DMS79 (cell line): Measurements from ENCODE around the gene FABP6.
"Not testable (repeated sequence)": the region's sequence is repeated elsewhere in the genome, so short reads cannot be mapped to it uniquely, and the experiment has no call there.

ENCODE experiments used
- DNase-seq: peaks from one replicate; lab custom pipeline; 2025; lab: John Stamatoyannopoulos, UW

The FABP6 gene

GRCh38 chr5:160221082-160221481 is 8.2 kb upstream of the FABP6 start:
- no peak for DNase-seq

GRCh38 chr5:160227012-160227411 is 2.3 kb upstream of the FABP6 start:
- no peak for DNase-seq

DNA sequence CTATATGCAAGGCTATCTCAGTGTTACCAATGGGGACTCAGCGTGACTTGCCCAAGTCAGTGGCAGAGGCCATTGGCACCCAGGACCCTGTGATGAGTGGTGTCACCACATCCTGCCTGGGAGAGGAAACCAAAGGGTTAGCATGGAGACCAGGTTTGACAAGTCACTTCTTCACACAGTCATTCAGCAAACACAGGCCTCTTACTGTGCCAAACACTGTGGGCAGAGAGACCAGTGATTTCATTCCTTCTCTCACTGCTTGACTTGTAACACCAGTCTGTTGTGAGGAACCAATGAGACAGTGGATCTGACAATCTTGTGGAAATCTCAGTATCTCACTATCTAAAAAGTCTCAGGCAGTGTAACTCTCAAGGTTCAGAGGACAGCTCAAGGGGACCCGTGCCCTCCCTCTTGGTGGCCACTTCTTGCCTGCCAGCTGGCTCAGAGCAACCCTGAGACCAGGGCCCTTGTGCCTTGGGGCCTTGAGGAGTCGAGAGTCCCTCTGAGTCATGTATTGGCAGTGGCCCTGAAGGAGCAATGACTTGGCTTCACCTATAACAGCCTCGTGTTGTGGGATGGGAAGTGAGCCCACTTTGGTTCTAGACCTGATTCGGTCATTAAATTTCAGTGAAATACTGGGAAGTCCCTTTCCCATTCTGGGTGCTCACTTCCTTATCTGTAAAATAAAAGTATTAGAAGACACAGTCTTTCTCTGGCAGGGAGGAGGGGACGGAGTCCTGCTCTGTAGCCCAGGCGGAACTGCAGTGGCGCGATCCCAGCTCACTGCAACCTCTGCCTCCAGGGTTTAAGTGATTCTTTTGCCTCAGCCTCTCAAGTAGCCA is 1.6 kb downstream of the FABP6 start:
- no peak for DNase-seq

GRCh38 chr5:160231783-160232342 is 2.6 kb downstream of the FABP6 start:
- no peak for DNase-seq

DNA sequence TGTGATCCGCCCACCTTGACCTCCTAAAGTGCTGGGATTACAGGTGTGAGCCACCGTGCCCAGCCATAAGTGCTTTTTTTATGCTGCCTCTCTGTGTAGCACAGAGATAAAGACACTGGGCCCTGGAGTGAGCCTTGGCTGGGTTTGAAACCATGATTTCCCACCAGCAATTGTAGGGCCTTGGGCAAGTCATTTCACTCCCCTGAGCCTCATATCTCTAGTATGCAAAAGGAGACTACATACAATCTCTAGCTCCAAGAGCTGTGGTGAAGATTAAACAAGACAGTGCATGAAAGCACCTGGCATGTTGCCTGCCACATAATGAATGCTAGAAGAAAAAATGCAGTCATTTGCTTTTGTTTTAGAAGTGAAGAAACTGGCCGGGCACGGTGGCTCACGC is 3.9 kb downstream of the FABP6 start:
- no peak for DNase-seq

- no peak for DNase-seq
Observed at GRCh38 chr5:160235731-160236130, 6.4 kb downstream of the FABP6 start.

GRCh38 chr5:160237571-160238093 is 8.3 kb downstream of the FABP6 start:
- no peak for DNase-seq

GRCh38 chr5:160240350-160240749 is 11.0 kb downstream of the FABP6 start:
- DNase-seq = no peak

DNA sequence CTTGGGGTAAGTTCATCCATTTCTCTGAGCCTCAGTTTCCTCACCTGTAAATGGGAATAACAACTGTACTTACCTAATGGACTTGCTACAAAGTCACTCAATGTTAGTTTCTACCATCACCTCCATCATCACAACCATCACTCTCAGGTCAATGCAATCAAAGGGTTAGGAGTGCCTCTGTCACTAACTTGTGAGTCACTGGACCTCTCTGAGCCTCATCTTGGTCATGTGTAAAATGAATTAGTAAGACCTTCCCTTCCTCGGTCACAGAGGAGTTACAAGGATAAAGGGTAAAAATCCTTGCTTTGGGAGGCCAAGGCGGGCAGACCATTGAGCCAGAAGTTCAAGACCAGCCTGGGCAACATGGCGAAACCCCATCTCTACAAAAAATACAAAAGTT is 12.8 kb downstream of the FABP6 start:
- no peak for DNase-seq

DNA sequence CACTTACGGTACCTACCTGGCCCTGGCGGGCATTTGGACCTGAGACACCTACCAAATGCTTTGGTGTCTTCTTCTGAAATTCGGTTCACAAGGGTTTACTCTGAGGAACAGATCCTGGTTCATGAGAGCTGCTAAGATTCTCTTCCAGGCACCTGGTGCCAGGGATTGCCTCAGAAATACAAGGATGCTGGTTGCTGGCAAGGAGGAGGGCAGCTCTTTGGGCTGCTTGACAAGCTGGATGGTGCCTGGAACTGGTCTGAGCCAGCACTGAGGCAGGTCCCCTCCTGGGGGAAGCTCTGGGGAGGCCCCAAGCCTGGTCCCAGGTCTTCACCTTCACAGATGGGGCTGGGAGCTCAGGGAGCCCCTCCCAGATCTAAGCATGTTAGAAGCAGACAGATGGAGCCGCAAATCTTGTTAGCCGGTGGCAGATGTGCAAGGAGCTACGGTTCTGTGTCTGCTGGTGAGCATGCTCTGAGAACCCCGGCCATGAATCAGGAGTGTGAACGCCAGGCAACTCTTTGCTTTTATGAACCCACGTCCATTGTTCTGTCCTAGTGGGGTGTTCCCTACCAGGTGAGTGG is 16.3 kb downstream of the FABP6 start:
- DNase-seq = no peak

DNA sequence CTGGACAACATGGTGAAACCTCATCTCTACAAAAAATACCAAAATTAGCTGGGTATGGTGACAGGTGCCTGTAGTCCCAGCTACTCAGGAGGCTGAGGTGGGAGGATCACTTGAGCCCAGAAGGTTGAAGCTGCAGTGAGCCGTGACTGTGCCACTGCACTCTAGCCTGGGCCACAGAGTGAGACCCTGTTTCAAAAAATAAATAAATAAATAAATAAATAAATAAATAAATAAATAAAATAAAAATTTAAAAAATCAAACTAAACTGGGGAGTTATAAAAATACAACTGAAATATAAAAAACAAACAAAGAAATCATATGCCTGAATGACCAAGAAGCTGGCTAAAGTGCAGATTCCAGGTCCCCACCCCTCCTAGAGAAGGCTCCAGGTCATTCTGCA is 20.3 kb downstream of the FABP6 start:
- DNase-seq = not testable (repeated sequence)

GRCh38 chr5:160250226-160250625 is 20.9 kb downstream of the FABP6 start:
- DNase-seq = no peak

DNA sequence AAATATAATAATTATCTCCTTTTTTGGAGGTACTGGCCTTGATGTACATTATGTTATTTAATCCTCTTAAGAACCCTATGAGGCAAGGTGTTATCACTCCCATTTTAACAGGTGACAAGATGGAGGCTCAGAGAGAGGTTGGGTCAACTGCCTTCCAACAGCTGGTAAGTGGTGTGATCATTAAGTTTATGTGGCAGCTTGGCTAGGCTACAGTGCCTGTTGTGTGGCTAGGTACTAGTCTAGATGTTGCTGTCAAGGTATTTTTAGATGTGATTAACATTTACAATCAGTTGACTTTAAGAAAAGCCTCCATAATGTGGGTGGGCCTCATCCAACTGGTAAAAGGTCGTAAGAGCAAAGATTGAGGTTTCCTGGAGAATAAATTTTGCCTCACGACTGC is 21.5 kb downstream of the FABP6 start:
- DNase-seq = no peak

DNA sequence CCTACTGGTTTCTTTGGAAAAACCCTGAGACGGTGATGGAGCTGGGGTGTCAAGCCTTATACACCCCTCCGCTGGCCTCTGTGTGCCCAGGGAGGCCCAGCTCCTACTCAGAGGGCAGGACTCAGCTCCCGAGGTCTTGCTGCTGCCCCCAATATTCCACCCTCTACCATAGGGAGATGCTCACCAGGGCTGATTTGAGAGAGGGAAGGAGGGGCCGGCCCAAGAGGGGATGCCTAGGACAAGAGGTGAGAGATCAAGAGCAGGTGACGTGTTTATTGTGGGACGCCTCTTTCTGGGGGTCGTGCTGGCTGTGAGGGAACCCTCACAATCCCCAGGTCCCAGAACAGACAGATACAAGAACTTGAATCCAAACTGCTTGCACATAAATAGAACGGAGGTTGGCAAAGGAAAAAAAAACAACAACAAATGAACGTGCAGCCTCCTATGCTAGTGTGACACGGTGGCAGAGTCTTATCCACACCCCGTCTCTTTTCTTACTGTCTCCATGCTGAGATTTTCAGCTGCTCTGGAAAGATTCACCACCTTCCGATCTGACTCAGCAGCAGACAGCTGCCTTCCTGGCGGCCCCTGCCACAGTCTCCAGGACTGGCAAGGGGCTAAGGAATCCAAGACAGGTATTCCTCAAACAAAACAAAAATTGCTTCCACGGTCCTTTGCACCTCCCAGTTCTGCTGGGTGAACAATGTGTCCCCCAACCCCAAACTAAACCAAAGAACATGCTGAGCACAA is 22.3 kb downstream of the FABP6 start:
- no peak for DNase-seq

- DNase-seq = no peak
Observed at GRCh38 chr5:160252916-160253315, 23.6 kb downstream of the FABP6 start.

DNA sequence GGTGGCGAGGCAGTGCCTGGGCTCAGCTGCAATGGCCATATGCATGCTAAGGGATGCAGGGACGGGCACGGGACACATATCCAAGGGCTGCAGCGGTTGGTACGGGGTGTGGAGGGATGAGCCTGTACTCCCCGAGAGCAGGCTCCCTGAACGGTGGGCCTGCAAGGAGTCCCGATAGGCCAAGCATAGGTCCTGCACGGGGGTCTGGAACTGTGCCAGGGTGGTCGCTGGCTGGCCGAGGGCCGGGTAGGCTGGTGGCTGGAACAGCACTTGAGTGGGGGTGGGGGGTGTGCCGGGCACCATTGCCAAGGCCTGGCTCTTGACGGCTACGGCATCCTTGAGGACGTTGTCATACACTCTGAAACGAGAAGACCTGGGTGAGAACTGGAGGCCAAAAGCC is 24.1 kb downstream of the FABP6 start:
- no peak for DNase-seq

DNA sequence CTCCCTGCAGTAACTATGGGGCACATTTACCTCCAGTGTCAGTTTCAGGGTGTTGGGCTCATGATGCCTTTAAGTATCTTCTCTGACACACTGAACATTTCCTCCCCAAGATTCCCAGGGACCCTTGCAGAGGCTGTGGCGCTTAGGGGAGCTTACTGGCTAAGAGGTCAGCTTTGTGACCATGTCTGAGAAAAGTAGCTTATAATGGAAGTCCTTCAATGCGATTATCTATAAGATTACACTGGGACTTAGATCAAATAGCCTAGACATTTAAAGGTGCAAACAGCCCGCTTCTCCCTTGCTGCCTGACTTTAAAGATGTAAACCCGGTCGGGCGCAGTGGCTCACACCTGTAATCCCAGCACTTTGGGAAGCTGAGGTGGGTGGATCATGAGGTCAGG is 25.4 kb downstream of the FABP6 start:
- no peak for DNase-seq

DNA sequence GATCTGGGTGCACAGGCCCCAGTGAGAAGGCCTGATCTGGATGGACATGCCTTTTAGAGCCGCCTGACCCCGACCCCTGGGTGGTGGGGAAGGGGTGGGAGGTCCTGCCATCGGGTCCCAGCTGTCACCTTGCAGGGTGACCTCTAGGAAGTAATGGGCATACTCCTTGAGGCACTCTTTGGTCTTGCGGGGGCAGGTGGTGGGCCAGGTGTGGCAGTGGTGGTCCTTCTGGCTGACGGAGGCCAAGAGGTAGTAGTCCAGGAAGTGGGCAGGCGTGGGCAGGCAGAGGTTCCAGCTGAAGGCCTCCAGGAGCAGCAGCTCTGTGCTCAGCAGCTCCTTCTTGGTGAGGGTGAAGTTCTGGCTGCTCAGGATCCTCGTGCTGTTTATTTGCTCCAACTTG is 30.0 kb downstream of the FABP6 start:
- DNase-seq = no peak

DNA sequence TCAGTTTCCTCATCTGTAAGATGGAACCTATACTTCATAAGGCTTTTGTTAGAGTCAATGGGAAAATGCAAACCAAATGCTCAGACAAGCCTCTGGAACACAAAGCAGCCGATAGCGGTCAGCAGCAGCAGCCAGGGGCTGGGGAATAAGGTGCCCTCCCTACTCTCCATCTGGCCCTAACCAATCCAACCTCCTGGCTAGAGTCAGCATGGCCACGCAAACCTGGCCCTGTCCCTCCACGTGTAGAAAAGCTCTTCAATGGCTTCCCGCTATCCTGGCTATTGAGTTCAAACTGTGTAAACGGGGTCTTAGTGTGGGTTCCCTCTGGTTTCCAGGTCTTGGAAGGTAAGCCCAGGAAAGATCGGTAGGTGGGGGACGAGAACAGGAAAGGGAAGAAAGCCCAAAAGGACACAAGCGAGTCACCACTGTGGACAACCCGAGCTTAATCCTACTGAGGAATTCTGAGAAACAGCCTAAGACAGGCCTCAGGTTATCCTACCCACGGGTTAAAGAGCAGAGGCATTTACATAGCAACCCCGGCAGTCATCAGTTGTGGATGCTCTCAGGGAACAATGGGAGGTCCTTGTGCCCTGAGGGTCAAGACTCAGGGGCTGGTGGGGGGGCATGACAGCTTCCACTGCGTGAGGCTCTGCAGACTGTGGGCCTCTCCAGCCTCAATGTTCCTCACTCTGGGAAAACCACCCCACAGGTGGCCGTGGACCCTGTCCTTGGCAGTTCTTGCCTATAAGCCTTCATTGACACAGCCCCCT is 30.9 kb downstream of the FABP6 start:
- no peak for DNase-seq

GRCh38 chr5:160260881-160261815 is 31.8 kb downstream of the FABP6 start:
- no peak for DNase-seq
